NCI-H510A treated with DMSO at 0.1 percent for 48 hours (cell line): ENCODE results near the gene KCNAB2.
A peak's percentile ranks its signal among the peaks of the same experiment; 100 is the strongest.

Experiments
- DNase-seq: peaks from one replicate; lab custom pipeline; 2025; lab: John Stamatoyannopoulos, UW

The KCNAB2 gene

DNA sequence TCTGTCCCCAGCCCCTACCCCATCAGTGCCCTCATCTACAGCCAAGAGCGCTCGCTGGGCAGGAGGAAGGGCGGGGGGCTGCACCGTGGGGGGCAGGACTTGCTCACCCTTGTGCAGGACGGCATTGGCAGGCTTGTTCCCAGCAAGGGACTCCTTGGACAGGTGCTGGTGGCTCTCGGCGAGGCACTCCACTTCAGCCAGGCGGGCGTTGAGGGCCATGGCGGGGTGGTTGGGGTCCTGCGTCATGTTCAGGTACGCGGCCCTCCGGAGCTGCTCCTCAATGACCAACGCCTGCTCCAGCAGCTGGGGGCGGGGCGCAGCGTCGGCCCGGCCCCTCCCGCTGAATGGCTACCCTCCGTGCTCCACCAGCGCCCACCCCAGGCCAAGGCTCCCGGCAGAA, 64.0 kb downstream of the KCNAB2 start:
- no peak for DNase-seq

DNA sequence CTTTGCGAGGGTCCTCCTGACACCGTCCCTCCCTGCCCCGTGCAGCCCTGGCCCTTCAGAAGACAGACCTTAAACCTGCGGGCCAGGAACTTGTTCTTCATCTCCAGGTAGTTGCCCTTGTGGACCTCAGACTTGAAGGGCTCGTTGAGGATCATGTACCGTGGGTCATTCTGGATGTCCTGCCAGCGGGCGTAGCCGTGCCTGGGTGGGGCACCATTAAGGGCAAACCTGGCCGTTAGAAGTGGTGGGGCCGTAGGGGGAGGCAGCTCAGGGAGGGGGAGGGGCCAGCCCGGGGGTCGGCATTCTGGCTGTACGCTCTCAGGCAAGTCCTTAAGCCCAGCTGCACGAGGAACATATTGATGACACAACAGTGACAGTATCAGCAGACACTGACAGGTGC, 64.6 kb downstream of the KCNAB2 start:
- DNase-seq: no peak

DNA sequence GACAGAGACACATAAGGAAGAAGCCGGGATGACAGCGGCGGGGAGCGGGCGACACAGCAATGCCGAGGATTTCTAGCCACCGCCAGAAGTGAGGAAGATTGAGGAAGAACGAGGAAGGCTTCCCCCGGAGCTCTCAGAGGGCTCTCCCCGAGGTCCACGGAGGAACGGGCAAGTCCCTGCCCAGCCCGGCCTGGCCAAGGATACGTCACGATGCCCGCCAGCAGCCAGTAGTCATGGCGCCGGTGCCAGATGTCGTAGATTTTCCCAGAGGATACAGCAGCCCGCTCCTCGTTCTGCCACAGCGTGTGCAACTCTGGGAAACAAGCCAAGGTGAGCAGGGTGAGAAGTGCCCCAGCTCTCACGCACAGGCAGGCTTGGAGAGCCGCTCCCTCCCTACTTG, 65.9 kb downstream of the KCNAB2 start:
- DNase-seq: peak; percentile 99

DNA sequence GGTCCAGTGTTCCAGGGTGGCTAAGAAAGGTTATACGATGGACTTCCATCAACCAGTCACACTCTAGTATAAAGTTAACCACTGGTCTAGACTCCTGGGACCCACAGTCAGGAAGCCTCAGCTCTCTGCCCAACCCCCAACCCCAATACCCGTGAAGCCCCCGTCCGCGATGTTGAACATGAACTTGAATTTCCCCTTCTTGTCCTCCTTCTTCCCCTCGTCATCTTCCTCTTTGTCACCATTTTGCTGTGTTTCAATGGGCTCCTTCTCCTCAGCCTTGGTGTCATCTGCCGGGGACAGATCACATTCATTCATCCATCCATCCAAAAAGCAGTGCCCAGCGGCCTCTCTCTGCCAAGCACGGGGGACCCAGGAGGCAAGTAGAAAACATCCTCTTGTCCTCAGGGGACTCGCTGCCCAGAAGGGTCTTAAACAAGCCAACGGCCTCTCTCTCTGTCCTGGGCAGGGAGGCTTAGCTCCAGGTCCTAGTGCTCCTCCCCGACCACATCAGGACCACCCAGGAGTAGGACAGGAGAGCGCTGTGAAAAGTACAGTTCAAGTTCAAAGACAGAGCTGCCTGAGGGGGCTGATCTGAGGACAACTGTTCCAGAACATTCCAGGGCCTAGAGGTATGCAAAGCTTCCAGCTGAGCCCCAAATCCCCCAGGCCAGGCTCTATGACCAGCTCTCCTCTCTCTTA, 66.5 kb downstream of the KCNAB2 start:
- DNase-seq: no peak

DNA sequence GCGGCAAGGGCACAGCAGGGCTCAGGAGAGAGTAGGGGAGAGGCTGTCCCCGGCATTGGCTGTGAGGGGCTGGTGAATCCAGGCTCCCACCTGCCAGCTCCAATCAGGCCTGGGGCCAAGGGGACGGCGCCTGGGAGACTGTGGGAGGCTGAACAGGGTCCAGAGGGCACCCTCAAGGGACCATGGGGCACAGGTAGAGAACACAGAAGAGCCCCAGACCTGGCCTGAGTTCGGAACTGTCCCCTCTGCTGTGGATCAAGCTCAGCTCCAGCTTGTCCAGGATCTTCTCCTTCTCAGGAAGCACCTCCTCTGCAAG, 67.0 kb downstream of the KCNAB2 start:
- no peak for DNase-seq

DNA sequence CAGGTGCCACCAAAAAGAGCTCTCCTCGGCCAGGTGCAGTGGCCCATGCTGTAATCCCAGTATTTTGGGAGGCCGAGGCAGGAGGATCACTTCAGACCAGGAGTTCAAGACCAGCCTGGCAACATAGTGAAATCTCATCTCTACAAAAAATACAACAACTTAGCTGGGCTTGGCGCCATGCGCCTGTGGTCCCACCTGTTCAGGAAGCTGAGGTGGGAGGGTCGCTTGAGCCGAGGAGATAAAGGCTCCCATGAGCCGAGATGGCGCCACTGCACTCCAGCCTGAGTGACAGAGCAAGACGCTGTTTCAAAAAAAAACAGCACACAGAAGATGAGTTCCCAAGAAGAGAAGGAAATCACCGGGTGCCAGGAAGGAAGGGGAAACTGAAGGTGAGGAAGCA, 67.4 kb downstream of the KCNAB2 start:
- DNase-seq: no peak

DNA sequence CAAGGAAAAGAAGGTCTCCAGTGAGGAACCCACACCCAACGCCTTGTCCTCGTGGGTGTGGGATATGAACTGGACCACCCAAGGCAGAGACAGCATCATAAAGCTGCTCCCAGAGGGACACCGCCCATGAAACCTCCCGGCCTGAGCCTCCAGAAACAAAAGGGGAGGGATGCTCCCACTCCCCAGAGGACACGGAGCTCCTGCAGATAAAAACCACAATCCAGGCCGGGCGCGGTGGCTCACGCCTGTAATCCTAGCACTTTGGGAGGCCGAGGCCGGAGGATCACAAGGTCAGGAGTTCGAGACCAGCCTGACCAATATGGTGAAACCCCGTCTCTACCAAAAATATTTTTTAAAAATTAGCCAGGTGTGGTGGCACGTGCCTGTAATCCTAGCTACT, 68.1 kb downstream of the KCNAB2 start:
- DNase-seq: no peak

DNA sequence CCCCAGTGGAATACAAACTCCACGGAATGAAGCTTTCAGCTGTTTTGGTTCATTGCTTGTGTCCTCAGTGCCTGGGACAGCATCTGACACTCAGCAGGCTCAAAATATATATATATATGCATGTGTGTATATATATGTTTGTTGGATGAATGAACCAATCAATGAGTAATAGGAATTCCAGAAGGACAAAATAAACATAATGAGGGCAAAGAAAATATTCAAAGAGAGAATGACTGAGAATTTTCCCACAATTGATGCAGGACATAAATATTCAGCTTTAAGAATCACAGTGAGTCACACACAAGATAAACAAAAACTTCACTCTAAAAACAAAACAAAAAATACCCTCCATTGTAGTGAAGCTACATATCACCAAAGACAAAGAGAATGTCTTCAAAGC, 70.4 kb downstream of the KCNAB2 start:
- DNase-seq: no peak

DNA sequence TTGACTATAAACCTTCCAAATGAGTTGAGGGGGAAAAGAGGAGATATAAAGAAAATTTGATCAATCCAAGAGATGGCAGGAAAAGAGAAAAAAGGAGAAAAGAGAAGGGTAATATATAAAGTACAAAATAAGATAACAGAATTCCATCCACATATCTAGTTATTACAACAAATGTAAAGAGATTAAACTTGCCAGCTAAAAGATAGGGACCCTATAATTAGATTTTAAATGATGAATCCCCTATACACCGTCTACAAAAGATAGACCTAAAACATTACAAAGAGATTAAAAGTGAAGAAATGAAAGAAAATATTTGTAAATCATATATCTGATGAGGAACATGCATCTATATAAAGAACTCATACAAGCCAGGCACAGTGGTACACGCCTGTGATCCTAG, 71.4 kb downstream of the KCNAB2 start:
- DNase-seq: no peak

DNA sequence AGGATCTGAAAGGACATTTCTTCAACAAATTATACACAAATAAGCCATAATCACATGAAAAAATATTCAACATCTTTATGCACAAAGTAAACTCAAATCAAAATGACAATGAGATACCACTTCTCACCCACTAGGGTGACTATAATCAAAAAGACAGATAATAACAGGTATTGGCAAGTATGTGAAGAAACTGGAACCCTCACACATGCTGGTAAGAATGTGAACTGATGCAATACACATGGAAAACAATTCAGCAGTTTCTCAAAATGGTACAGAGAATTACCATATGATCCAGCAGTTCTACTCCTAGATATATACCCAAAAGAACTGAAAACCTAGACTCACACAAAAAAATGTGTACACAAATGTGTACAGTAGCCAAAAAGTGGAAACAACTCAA, 71.9 kb downstream of the KCNAB2 start:
- DNase-seq: no peak

DNA sequence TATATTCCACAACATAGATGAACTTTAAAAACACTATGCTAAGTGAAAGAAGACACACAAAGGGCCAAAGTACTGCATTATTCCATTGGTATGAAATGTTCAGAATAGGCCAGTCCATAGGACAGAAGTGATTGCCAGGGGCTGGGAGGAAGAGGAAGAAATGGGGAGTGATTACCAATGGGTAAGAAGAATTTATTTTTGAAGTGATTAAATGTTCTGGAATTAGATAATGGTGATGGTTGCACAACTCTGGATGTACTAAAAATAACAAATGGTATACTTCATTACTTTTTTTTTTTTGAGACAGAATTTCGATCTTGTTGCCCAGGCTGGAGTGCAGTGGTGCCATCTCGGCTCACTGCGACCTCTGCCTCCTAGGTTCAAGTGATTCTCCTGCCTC, 72.7 kb downstream of the KCNAB2 start:
- DNase-seq: no peak

DNA sequence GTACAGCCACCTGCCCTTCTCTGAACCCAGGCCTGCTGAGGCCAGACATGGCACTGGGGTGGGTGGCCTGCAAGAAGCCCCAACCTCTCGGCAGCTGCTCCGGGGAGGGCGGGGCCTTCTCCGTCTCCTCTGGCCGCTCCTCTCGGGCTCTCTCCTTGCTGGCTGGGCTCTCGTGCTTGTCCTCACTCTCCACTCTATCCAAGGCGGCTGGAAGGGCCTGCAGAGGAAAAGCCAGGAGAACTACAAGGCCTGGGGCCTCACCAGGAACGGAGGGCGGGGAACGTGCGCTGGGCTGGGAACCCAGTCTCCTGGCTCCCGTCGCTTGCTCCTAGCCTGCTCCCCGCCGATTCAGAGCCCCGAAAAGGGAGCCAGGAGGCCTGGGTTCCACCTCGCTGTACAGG, 75.3 kb downstream of the KCNAB2 start:
- no peak for DNase-seq

DNA sequence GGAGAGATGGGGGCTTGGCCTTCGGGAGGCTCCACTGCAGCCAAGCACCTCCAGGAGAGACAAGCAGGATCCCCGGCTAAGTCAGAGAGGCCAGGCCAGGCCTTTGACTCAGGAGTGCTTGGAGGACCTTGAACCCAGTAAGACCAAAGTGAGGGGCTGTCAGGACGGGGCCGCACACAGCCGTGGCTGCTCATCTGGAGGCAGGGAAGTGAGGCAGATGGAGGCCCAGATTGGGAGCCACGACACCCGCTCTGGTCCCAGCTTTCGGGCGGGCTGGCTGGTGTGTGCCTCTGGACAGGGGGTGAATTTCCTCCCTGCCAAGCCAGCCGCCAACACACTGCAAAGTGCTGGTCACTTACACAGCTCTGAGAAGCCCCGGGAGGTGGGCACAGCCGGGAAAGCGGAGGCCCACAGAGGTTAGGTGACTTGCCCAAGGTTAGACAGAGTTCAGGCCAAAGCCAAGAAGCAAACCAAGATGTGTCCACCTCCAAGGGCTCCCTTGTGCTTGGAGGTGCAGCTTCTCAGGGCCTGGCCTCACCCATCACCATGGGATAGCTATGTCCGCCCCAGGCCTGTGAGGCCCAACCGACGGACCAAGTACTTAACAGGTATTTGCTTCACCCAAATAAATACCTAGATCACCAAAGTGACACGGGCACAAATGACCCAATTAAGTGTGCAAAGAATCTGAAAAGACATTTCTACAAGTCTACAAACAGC, 76.1 kb downstream of the KCNAB2 start:
- DNase-seq: no peak

DNA sequence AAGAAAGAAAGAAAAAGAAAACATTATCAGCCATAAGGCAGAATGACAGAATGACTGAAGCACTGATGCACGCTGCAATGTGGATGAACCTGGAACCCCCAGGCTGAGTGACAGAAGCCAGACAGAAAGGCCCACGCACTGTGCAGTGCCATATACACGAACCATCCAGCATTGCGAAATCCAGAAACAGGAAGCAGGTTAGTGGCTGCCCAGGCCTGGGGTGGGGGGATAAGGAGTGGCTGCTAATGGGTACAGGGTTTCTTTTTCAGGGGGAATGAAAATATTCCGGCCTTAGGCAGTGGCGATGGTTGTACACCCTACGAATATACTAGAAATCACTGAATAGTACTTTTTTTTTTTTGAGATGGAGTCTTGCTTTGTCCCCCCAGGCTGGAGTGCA, 77.4 kb downstream of the KCNAB2 start:
- no peak for DNase-seq

DNA sequence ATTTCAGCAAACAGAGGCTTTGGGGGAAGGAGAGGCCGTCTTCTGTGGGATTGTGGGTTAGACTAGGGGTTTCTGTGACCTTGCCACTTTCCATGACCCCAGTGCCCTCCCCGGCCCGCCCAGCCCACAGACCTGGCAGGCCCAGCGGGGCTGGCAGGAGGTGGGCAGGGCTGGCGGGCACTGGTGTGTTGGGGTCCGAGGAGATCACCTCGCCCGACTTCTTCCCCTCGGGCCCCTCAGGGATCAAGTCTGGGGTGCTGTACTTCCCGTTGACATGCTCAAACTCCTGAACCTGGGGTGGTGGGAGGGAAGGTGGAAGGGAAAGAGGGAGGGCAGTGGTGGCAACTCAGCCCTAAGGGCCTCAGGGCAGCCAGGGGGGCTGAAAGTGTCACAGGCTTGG, 78.1 kb downstream of the KCNAB2 start:
- DNase-seq: no peak

DNA sequence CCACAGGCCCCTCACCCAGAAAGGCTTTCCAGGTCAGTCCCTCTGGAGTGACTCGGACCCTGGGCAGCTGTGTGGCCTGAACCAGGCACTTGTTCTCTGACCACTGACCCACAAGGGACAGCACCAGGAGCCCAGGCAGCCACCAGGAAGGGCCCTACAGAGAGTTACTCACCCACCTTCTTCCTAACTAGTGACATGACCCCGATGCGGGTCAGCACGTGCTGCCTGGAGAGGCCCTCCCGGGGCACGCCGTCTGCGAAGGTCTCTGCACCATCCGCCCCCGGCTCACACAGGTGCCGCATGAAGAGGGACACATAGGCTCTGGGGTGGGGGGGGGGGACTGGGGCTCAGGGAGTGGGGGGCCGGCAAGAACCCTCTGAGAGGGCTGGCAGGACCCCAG, 78.7 kb downstream of the KCNAB2 start:
- DNase-seq: no peak

DNA sequence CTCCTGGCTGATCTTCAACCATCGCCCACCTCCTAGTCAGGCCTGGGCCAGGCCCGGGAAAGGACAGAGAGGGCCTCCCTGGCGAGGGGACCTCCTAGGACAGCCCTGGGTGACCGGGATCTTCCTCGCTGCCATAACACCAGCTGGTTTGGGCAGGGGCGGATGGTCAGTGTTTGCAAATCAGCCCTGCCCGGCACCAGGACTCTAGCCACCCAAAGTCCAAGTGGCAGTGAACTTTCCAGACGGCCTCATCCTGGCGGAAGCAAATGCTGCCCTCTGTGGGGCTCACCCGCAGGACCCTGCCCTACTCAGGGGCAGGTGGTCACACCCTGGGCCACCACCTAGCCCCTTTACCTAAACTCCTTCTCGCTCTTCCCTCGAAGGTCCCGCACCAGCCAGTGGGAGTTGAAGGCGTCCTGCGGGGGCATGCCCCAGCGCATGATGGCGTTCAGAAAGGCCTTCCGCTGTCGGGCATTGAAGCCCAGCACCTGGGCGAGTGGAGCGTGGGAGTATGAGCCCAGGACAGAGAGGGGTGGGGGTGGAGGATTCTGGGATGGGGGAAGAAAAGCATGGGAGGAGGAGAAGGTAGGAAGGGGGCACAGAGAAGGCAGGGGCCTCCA, 79.2 kb downstream of the KCNAB2 start:
- DNase-seq: no peak

DNA sequence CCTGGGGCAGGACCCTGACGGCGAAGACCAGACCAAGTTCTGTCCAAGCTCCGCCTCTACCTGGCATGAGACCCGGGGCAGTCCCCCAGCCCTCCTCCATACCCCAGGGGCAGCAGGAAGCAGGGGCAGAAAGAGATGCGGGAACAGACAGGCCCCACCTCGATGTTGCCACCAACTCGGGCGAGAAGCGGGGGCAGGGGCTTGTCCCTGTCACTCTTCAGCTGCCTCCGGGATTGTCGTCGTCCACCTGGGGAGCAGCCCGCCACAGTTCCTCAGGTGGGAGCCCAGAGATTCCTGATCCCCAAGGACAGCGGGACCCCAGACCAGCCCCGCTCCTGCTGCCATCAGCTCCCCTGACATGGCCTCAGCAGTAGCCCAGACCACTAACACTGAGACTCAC, 79.7 kb downstream of the KCNAB2 start:
- DNase-seq: no peak

DNA sequence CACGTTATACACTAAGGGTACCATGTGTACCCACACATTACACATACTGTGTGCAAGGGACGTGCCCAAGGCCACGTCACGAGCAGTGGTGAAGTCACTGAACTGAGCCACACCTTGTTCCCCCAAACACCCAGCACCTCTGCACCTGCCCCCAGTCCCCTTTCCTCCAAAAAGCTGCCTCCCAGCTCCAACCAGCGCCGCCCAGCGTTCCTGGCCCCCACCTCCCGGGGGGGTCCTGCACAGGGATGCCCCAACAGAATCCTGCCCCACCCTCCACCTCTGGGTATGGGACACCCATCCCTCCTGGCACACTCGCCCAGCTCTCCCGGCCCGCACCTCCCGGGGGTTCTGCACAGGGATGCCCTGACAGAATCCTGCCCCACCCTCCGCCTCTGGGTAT, 80.3 kb downstream of the KCNAB2 start:
- no peak for DNase-seq

DNA sequence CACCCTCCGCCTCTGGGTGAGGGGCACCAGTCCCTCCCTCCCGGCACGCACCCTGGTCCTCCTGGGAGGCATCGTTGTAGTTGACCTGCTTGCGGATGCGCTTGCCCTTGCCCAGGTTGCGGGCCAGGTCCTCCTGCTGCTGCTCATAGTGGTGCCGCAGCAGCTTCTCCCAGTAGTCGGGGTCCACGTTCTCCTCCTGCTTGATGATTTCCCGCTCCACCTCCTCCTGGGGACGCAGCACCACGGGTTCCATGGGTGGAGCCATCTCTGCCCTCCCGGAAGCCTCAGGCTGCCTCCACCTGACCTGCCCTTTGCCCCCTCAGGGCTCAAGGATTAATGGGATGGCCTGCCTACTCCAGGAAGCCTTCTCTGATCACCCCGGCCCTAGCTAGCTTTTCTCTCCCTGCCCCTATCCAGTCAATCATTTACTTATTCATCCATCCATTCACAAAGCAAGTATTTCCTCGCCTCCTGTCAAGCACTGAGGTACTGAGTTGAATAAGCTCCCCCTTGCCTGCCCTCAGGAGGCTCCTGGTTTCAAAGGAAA, 80.9 kb downstream of the KCNAB2 start:
- no peak for DNase-seq

DNA sequence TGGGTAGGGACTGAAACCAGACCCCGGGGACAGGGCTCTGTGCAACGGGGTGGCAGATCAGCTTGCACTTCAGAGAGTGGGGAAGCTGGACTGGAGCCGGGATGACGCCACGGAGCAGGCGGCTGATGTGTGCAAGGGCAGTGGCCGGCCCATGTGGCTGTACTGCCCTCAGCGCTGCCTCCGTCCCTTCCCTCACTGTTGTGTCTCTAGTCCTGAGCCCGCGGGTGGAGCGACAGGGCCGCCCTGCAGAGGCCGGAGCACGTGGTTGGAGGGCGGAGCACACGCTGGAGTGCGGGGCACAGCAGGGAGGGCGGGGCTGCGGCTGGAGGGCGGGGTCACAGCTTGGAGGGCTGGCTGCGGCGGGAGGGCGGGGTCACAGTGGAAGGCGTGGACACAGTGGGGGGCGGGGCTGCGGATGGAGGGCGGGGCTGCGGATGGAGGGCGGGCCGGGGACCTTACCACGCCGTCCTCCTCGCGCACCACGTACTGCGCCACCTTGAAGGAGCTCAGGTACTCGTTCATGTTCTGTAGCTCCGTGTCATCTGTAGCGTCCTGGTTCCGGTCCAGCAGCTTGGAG, 82.0 kb downstream of the KCNAB2 start:
- DNase-seq: no peak

DNA sequence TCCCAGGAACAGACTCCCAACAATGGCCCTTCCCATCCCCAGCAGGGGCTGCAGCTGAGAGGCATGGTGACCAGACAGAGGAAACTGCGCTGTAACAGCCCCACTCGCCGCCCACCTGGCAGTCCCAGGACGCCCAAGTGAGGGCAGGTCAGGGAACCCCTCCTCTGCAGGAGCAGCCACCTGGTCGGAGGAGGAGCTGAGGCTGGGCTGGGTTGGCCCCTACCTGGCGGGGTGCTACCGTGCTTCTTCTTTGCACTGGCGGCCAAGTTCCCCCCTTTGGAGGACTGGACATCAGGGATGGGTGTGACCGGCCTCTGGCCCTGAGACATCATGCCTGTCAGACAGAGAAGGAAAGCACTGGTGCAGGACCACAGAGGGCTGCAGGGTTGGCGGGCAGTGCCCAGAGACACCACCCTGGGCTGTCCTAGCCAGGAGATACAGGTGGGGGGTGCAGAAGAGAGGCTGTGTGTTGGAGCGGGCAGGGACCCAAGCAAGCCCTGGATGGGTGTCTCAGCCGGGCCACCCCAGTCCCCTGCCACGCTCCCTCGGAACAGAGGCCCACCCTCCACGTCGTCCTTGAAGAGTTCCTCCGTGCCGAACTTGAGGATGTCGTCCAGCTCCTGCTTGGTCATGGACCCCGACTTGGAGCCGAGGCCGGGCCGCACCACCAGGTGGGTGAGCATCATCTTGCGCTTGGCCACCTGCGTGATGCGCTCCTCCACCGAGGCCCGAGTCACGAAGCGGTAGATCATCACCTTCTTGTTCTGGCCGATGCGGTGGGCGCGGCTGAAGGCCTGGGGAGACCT, 82.8 kb downstream of the KCNAB2 start:
- no peak for DNase-seq
